PFSK-1 (cell line): ENCODE results near the gene OR4S1.
"Not testable (repeated sequence)": the region's sequence is repeated elsewhere in the genome, so short reads cannot be mapped to it uniquely, and the experiment has no call there.

Experiments used
- FOXP2 ChIP-seq: optimal IDR thresholded peaks from 2 replicates; pipeline ENCODE3; 2011; ENCODE audit warnings: borderline replicate concordance, control low read depth, inconsistent platforms; ENCODE audit not compliant: insufficient read depth; ENCODE audit errors: extremely low read length, extremely low read depth
- POLR2AphosphoS5 ChIP-seq: IDR thresholded peaks from 2 replicates; pipeline ENCODE4 v1.6.1; 2012; ENCODE audit warnings: low read depth, mild to moderate bottlenecking, control low read depth, low read length, moderate library complexity
- SIN3A ChIP-seq: IDR thresholded peaks from 2 replicates; pipeline ENCODE4 v1.6.1; 2012; ENCODE audit warnings: mild to moderate bottlenecking, low read length, moderate library complexity, borderline replicate concordance; ENCODE audit not compliant: insufficient read depth
- TAF1 ChIP-seq: IDR thresholded peaks from 2 replicates; pipeline ENCODE4 v1.6.1; 2012; ENCODE audit warnings: low read length, control low read depth, borderline replicate concordance; ENCODE audit not compliant: insufficient read depth
- TF ChIP-seq, protein P1 (sequence below), 2 experiments: IDR thresholded peaks; 2 replicates each; pipeline versions ENCODE4 v1.6.1 to v1.8.0; 2011 to 2012; ENCODE audit warnings: low read depth in 2 of 2, low read length in 2 of 2, control low read depth in 1 of 2, inconsistent platforms in 1 of 2, mild to moderate bottlenecking in 1 of 2, moderate library complexity in 1 of 2; ENCODE audit not compliant: insufficient read depth in 1 of 2

Gene OR4S1

DNA sequence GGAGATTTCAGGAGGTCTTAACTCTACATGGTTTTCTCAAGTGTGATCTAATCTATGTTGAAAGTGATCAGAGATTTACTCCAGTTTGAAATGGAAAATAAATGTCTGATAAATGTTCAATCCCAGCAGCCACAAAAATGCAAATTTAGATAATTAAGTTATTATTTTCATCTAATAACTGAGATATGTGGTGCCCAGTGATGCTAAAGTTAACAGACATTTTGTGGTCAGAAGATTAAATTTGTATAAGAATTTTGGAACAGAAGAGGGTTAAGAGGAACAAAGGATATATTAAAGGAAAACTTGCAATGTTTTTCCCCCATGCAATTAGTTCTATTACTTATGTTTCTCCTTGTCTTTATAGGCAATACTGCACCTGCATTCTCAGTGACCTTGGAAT lies 18.6 kb downstream of the OR4S1 start, which contains the start of gene OR4C3:
Gene OR4C3 (plus strand): TSS at position 301 of the 400 bp plus-strand sequence. CDS start 102 bp downstream, outside the sequence.
- TF ChIP-seq TAF1, FOXP2, POLR2AphosphoS5: not testable (repeated sequence)

DNA sequence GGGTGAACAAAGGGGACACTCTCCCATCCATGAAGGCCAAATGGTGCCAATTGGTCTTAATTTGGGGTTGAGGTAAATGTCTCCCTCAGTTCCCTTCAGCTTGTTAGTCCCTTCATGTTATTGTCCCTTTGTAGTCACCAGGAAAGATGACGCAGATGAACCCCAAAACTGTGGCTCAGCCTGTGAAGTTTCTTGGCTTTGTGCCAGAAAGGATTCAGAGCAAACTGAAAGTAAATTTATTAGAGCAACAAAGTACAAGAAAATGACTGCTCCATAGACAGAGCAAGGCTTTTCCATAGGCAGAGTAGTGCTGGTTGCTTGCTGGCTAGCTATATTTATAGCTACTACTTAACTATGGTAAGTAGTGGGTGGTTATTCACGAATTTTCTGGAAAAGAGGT lies 35.4 kb downstream of the OR4S1 start:
- TF ChIP-seq SIN3A (no peak), POLR2AphosphoS5 (no peak), FOXP2 (no peak), TAF1 (no peak)
- TF ChIP-seq, protein P1, sequence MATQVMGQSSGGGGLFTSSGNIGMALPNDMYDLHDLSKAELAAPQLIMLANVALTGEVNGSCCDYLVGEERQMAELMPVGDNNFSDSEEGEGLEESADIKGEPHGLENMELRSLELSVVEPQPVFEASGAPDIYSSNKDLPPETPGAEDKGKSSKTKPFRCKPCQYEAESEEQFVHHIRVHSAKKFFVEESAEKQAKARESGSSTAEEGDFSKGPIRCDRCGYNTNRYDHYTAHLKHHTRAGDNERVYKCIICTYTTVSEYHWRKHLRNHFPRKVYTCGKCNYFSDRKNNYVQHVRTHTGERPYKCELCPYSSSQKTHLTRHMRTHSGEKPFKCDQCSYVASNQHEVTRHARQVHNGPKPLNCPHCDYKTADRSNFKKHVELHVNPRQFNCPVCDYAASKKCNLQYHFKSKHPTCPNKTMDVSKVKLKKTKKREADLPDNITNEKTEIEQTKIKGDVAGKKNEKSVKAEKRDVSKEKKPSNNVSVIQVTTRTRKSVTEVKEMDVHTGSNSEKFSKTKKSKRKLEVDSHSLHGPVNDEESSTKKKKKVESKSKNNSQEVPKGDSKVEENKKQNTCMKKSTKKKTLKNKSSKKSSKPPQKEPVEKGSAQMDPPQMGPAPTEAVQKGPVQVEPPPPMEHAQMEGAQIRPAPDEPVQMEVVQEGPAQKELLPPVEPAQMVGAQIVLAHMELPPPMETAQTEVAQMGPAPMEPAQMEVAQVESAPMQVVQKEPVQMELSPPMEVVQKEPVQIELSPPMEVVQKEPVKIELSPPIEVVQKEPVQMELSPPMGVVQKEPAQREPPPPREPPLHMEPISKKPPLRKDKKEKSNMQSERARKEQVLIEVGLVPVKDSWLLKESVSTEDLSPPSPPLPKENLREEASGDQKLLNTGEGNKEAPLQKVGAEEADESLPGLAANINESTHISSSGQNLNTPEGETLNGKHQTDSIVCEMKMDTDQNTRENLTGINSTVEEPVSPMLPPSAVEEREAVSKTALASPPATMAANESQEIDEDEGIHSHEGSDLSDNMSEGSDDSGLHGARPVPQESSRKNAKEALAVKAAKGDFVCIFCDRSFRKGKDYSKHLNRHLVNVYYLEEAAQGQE (IDR thresholded peaks at IDR 0.05; ENCODE audit: insufficient read depth in 1 of 2, low read depth in 2 of 2, low read length in 2 of 2): no peak

DNA sequence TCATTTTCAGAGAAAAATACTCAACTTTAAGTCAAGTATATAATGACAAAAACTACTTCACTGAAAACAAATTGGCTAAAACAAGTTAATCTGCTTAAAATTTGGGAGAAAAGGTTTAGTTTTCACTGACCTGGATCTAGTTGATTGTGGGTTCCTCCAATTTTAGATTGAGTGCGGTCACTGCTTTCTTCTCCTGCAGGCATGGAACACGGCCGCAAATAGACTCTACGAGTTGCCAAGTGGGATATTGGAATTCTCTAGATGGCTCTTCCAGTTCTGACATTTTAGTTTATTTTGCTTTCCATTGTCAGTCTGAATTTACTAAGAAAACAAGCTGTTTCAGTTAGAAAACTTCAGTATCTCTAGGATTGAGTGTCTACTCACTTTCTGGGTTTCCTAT lies 48.0 kb downstream of the OR4S1 start:
- TF ChIP-seq SIN3A (no peak), FOXP2 (no peak), TAF1 (no peak), POLR2AphosphoS5 (no peak)
- TF ChIP-seq, protein P1 (IDR thresholded peaks at IDR 0.05; ENCODE audit: insufficient read depth in 1 of 2, low read depth in 2 of 2, low read length in 2 of 2): no peak

DNA sequence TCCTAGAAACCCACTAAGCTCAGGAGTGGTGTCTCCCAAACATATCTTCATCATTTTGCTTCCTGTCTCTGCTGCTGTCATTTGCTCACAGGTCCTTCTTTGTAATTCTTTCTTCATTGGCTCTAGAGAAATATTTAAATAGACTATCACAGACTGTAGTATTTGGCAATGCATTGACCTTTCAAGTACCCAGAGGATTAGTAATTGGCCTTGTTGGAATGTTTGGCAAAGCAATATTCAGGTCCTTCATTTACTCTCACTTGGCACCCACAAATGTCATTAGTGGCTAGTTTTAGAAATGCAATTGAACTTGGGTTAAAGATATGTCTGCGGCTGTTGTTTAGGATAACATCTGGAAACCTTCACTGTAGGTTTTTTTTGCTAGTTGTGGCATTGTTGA lies 48.7 kb downstream of the OR4S1 start:
- TF ChIP-seq TAF1: no peak
- TF ChIP-seq, protein P1 (IDR thresholded peaks at IDR 0.05; ENCODE audit: insufficient read depth in 1 of 2, low read depth in 2 of 2, low read length in 2 of 2): no peak
- no peak for TF ChIP-seq FOXP2
- TF ChIP-seq POLR2AphosphoS5: no peak
- TF ChIP-seq SIN3A: no peak
